HepG2 (cell line): Measurements from ENCODE around the gene MARS1. TPM values are rescaled to one million over a fixed set of nuclear protein-coding genes. Genes with fewer than 3 reads are reported as not detected.

Experiments used
- ARID4A ChIP-seq: sonication (generic); formaldehyde crosslinking; IDR thresholded peaks from 2 replicates; pipeline ENCODE4 v1.5.0; 2020; ENCODE audit warnings: mild to moderate bottlenecking, missing genetic modification reagents, borderline replicate concordance
- CHD2 ChIP-seq: IDR thresholded peaks from 2 replicates; pipeline ENCODE4 v1.6.1; 2011; ENCODE audit warnings: low read depth, low read length, improper control_type of control experiment
- FOXJ3 ChIP-seq: sonication (generic); formaldehyde crosslinking; IDR thresholded peaks from 2 replicates; pipeline ENCODE4 v1.4.0; 2020; ENCODE audit warnings: missing genetic modification reagents, mild to moderate bottlenecking, borderline replicate concordance
- FOXO1 ChIP-seq: sonication (generic); formaldehyde crosslinking; IDR thresholded peaks from 2 replicates; pipeline ENCODE4 v1.4.0; 2020; ENCODE audit warnings: missing genetic modification reagents
- HNRNPLL ChIP-seq: fragments of 200-400 bp; formaldehyde crosslinking; IDR thresholded peaks from 2 replicates; pipeline ENCODE4 v1.6.1; 2017; ENCODE audit warnings: mild to moderate bottlenecking, low read depth, low read length; ENCODE audit not compliant: poor library complexity, severe bottlenecking
- JDP2 ChIP-seq: sonication (generic); formaldehyde crosslinking; IDR thresholded peaks from 2 replicates; pipeline ENCODE4 v1.8.1; 2022; ENCODE audit warnings: missing genetic modification reagents, borderline replicate concordance
- NR2C2 ChIP-seq: sonication (generic); formaldehyde crosslinking; IDR thresholded peaks from 2 replicates; pipeline ENCODE4 v1.4.0; 2020; ENCODE audit warnings: missing genetic modification reagents, mild to moderate bottlenecking, moderate library complexity, borderline replicate concordance
- RBM39 ChIP-seq: fragments of 200-400 bp; formaldehyde crosslinking; IDR thresholded peaks from one replicate; pipeline ENCODE4 v1.6.1; 2018; ENCODE audit warnings: antibody characterized with exemption, mild to moderate bottlenecking, low read depth, low read length; ENCODE audit not compliant: poor library complexity, severe bottlenecking
- RFX1 ChIP-seq: fragments of 450-650 bp; IDR thresholded peaks from 2 replicates; pipeline ENCODE4 v1.6.1; 2017
- SP5 ChIP-seq: IDR thresholded peaks from 2 replicates; pipeline ENCODE4 v1.6.1; 2016; ENCODE audit warnings: low read depth, borderline replicate concordance
- SPEN ChIP-seq: sonication (generic); formaldehyde crosslinking; IDR thresholded peaks from 2 replicates; pipeline ENCODE4 v1.5.1; 2020; ENCODE audit warnings: low read depth, mild to moderate bottlenecking, missing genetic modification reagents
- TGIF2 ChIP-seq: IDR thresholded peaks from 2 replicates; pipeline ENCODE4 v1.6.1; 2016; ENCODE audit warnings: control low read depth, missing compliant biosample characterization
- TMF1 ChIP-seq: sonication (generic); formaldehyde crosslinking; IDR thresholded peaks from 2 replicates; pipeline ENCODE4 v1.8.1; 2022; ENCODE audit warnings: low read depth, missing genetic modification reagents
- YEATS2 ChIP-seq: sonication (generic); formaldehyde crosslinking; IDR thresholded peaks from 2 replicates; pipeline ENCODE4 v1.4.0; 2020; ENCODE audit warnings: missing genetic modification reagents, borderline replicate concordance
- ZNF232 ChIP-seq: sonication (generic); formaldehyde crosslinking; IDR thresholded peaks from 2 replicates; pipeline ENCODE4 v1.4.0; 2020; ENCODE audit warnings: missing genetic modification reagents, borderline replicate concordance
- ZNF256 ChIP-seq: sonication (generic); formaldehyde crosslinking; conservative IDR thresholded peaks from 2 replicates; pipeline ENCODE4 v1.4.0; 2020; ENCODE audit warnings: missing genetic modification reagents
- ZNF550 ChIP-seq: sonication (generic); formaldehyde crosslinking; IDR thresholded peaks from 2 replicates; pipeline ENCODE4 v1.4.0; 2020; ENCODE audit warnings: mild to moderate bottlenecking, missing genetic modification reagents, borderline replicate concordance
- ZNF577 ChIP-seq: sonication (generic); formaldehyde crosslinking; IDR thresholded peaks from 2 replicates; pipeline ENCODE4 v1.4.0; 2020; ENCODE audit warnings: mild to moderate bottlenecking, low read depth, missing genetic modification reagents, borderline replicate concordance
- polyA plus RNA-seq, 8 experiments: library from polyadenylated mRNA; depleted of rRNA in 3 of 8; stranded (reverse) in 7 of 8; unstranded in 1 of 8; fragments of >200 nt; fragmentation: Illumina TruSeq in 4 of 8; extraction: Trizol in 4 of 8; gene quantifications; 2 replicates each; pipeline versions ENCODE4 v1.2.1 to v1.2.3, GENCODE V29; 2011 to 2016; ENCODE audit warnings: low read depth in 4 of 8, missing spikeins in 1 of 8, mixed read lengths in 1 of 8; ENCODE audit not compliant: insufficient read depth in 1 of 8
- total RNA-seq, 5 experiments: library from RNA; depleted of rRNA; stranded (reverse); fragments of >200 nt; fragmentation: Illumina TruSeq; extraction: Trizol; gene quantifications; 2 replicates each; pipeline ENCODE4 v1.2.3, GENCODE V29; 2016; ENCODE audit warnings: low read depth in 1 of 5
- TF ChIP-seq, protein P1 (sequence below): fragments of 450-650 bp; IDR thresholded peaks from 2 replicates; pipeline ENCODE4 v1.6.1; 2017

Gene MARS1
- total and polyA plus RNA-seq, 2 of the 13 experiments (the other 11 are each of a cell fraction or from before 2014, with no cell fraction given) = 115 to 181 TPM

GRCh38 chr12:57520053-57520818 is 32.4 kb downstream of the MARS1 start, which contains the start of gene DDIT3 (continued):
- no peak for TF ChIP-seq TMF1
- peak; percentile 37 for TF ChIP-seq RBM39
- TF ChIP-seq SP5 (CRISPR knock-in tag) = no peak; the same call in 1 of the 2 replicates
- no peak for TF ChIP-seq RFX1
- TF ChIP-seq NR2C2 (CRISPR knock-in tag) = peak; percentile 78
- 0 out of 2 replicates have a peak, but pooled peaks have one; percentile 16 for TF ChIP-seq ZNF577 (CRISPR knock-in tag)
- TF ChIP-seq FOXO1 (CRISPR knock-in tag) = peak; percentile 34; the same call in 1 of the 2 replicates
- TF ChIP-seq ARID4A (CRISPR knock-in tag) = peak; percentile 94
- peak; percentile 80; the same call in 1 of the 2 replicates for TF ChIP-seq ZNF232 (CRISPR knock-in tag)
- TF ChIP-seq JDP2 (CRISPR knock-in tag) = no peak
- no peak for TF ChIP-seq FOXJ3 (CRISPR knock-in tag)
- no peak for TF ChIP-seq TGIF2 (CRISPR knock-in tag)
- TF ChIP-seq, protein P1, sequence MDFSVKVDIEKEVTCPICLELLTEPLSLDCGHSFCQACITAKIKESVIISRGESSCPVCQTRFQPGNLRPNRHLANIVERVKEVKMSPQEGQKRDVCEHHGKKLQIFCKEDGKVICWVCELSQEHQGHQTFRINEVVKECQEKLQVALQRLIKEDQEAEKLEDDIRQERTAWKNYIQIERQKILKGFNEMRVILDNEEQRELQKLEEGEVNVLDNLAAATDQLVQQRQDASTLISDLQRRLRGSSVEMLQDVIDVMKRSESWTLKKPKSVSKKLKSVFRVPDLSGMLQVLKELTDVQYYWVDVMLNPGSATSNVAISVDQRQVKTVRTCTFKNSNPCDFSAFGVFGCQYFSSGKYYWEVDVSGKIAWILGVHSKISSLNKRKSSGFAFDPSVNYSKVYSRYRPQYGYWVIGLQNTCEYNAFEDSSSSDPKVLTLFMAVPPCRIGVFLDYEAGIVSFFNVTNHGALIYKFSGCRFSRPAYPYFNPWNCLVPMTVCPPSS = no peak
- TF ChIP-seq ZNF550 = no peak
- no peak; the same call in 1 of the 2 replicates for TF ChIP-seq CHD2
- TF ChIP-seq YEATS2 (CRISPR knock-in tag) = no peak; the same call in 1 of the 2 replicates
- peak; percentile 53; the same call in 1 of the 2 replicates for TF ChIP-seq SPEN (CRISPR knock-in tag)
- TF ChIP-seq ZNF256 (CRISPR knock-in tag) = 0 out of 2 replicates have a peak, but pooled peaks have one; percentile 52
- TF ChIP-seq HNRNPLL = peak; percentile 63
